ENCODE measurements around the gene RCOR1.

Gene RCOR1

DNA sequence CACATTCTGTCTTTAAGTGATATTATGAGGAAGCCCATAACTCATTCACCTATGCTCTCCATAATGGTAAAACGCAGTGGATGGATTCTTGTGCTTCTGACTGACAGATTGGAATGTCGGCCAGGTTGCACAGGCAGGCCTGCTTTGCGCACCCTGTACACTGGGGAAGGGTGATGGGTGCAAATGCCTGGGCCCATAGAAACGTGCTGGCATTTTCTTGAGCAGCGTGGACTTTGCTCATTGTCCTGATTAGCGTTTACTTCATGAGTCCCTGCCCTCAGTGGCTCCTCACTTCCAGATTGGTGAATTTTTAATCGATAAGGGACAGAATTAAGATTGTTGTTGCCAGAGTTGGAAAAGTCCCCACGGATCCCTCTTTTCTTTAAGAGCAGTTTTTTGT lies 103.9 kb downstream of the RCOR1 start:
- Histone ChIP-seq H3K9me3 (ENCODE audit: severe bottlenecking) (no peaks in the 10 kb centered on the region), H3K36me3 (peaks cover 4% of the 10 kb centered on the region; the same call in 1 of the 2 replicates), H3K27ac (no peak overlapping the region), H3K4me3 (ENCODE audit: low read depth, low read length) (no peak overlapping the region), H3K27me3 (ENCODE audit: insufficient read depth, low read depth, severe bottlenecking) (no peaks in the 10 kb centered on the region)
- no peak for DNase-seq
- TF ChIP-seq, protein P1, sequence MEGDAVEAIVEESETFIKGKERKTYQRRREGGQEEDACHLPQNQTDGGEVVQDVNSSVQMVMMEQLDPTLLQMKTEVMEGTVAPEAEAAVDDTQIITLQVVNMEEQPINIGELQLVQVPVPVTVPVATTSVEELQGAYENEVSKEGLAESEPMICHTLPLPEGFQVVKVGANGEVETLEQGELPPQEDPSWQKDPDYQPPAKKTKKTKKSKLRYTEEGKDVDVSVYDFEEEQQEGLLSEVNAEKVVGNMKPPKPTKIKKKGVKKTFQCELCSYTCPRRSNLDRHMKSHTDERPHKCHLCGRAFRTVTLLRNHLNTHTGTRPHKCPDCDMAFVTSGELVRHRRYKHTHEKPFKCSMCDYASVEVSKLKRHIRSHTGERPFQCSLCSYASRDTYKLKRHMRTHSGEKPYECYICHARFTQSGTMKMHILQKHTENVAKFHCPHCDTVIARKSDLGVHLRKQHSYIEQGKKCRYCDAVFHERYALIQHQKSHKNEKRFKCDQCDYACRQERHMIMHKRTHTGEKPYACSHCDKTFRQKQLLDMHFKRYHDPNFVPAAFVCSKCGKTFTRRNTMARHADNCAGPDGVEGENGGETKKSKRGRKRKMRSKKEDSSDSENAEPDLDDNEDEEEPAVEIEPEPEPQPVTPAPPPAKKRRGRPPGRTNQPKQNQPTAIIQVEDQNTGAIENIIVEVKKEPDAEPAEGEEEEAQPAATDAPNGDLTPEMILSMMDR (IDR thresholded peaks at IDR 0.05; ENCODE audit: low read depth, low read length) = no peak

DNA sequence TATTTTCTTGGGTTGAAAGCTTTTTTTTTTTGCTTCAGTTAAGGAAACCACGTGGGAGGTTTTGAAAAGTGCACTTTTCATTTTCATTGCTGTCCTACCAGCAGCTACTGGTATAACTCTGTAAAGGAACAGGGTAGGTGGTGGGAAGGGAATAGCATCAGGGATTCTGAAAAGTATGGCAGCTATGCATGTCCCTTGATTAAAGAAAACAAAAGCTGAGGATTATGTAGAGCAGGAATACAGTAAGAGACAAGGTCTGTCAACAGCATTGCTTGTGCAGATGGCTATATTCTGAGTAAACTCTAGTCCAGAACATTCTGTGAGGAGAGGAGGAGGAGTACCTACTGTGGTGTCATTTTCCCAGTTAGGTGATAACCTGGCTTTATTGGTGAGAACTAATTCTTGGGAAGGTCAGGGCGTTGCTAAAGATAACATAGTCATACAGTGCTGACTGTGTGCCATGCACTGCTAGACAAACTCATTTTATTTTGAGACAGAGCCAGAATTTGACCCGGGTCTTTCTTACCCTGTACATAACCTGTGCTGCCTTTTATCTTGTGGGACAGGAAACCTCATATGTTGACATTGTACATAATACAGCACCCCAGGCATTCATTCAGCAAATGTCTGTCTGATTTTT lies 104.5 kb downstream of the RCOR1 start:
- peaks cover 10% of the 10 kb centered on the region; the same call in 1 of the 2 replicates for H3K36me3 ChIP-seq
- DNase-seq = no peak
- H3K9me3 ChIP-seq (ENCODE audit: severe bottlenecking) = no peaks in the 10 kb centered on the region
- no peaks in the 10 kb centered on the region for H3K27me3 ChIP-seq (ENCODE audit: insufficient read depth, low read depth, severe bottlenecking)
- H3K4me3 ChIP-seq (ENCODE audit: low read depth, low read length) = no peak overlapping the region
- TF ChIP-seq, protein P1 (IDR thresholded peaks at IDR 0.05; ENCODE audit: low read depth, low read length) = no peak
- H3K27ac ChIP-seq = no peak overlapping the region

DNA sequence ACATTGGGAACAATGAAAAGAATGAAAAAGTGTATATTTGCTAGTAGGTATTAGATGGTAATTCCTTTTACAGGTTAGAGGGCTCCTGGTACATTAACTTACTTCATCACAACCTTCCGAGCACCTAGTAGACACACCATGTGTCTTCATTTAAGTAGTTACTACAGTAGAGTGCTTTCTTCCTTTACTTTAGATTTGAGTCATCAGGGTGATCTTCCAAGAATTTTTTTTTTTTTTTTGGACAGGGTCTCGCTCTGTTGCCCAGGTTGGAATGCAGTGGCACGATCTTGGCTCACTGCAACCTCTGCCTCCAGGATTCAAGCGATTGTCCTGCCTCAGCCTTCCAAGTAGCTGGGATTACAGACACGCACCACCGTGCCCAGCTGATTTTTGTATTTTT lies 105.1 kb downstream of the RCOR1 start:
- TF ChIP-seq, protein P1 (IDR thresholded peaks at IDR 0.05; ENCODE audit: low read depth, low read length) = no peak
- Histone ChIP-seq H3K9me3 (ENCODE audit: severe bottlenecking) (no peaks in the 10 kb centered on the region), H3K27ac (no peak overlapping the region), H3K27me3 (ENCODE audit: insufficient read depth, low read depth, severe bottlenecking) (no peaks in the 10 kb centered on the region), H3K4me3 (ENCODE audit: low read depth, low read length) (no peak overlapping the region), H3K36me3 (peaks cover 11% of the 10 kb centered on the region)
- DNase-seq = no peak

DNA sequence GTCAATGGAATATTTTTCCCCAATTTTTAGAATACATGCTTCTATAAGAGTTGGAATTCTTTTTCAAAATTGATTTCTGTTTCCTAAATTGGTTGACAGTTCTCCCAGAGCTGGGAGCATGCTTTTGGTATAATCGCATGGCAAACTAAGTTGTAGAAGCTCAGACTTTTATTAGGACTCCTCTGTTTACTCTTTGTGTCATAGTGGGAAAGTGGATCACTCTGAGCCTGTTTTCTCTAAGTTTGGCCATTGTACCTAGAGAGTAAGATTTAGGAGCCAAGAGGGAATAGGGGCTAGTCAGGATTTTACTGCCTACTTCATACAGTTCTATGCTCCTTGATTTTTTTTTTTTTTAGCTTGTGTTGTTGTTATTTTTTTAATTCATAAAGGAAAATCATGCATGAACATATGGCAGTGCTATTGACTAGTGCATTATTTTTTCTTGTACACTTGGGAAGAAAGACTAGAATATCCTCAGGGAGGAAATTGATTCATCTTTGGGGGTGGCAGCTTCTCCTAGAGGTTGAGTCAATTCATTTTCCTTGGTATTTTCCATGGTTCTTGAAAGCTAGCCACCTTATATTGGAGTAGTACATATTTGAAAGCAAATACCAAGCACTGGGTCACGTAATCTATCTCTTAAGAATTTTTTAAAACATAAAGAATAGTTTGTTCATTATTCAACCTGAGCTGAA lies 107.1 kb downstream of the RCOR1 start:
- no peak for DNase-seq
- peaks cover 26% of the 10 kb centered on the region for H3K36me3 ChIP-seq
- no peaks in the 10 kb centered on the region for H3K27me3 ChIP-seq (ENCODE audit: insufficient read depth, low read depth, severe bottlenecking)
- H3K4me3 ChIP-seq (ENCODE audit: low read depth, low read length) = no peak overlapping the region
- no peak overlapping the region for H3K27ac ChIP-seq
- H3K9me3 ChIP-seq (ENCODE audit: severe bottlenecking) = no peaks in the 10 kb centered on the region
- TF ChIP-seq, protein P1 (IDR thresholded peaks at IDR 0.05; ENCODE audit: low read depth, low read length) = no peak

DNA sequence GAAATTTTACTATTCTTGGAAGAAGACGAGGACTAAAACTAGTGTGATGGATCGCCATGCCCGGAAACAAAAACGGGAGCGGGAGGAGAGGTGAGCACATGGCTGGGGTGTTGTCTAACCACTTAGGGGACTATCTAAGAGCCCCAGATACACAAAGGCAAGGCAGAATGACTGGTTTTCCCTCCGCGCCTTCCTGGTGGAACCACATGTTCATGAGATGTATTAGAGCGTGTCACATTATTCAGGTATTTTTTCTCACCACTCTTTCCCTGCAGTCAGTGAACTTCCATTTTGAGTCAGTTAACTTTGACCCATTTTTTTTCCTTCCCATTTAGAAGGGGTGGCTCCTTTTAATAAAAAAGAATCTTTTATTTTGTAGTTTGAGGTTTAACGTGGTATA lies 116.0 kb downstream of the RCOR1 start:
- H3K36me3 ChIP-seq = peaks cover 34% of the 10 kb centered on the region
- H3K27ac ChIP-seq = no peak overlapping the region
- DNase-seq = no peak
- H3K27me3 ChIP-seq (ENCODE audit: insufficient read depth, low read depth, severe bottlenecking) = no peaks in the 10 kb centered on the region
- no peaks in the 10 kb centered on the region for H3K9me3 ChIP-seq (ENCODE audit: severe bottlenecking)
- no peak overlapping the region for H3K4me3 ChIP-seq (ENCODE audit: low read depth, low read length)
- TF ChIP-seq, protein P1 (IDR thresholded peaks at IDR 0.05; ENCODE audit: low read depth, low read length) = no peak

All from WERI-Rb-1 (cell line).